Activated CD4-positive, alpha-beta T cell treated with anti-CD3 and anti-CD28 coated beads, Interleukin-2, amount 10 ng/mL, durations not matched to agents 7 days and 5 days (primary cell): ENCODE data around the gene SND1. TPM values are rescaled to one million over a fixed set of nuclear protein-coding genes. Genes with fewer than 3 reads are reported as not detected.

ENCODE experiments used
- CTCF ChIA-PET: fragments of 350-600 bp; sonication (Branson Sonifier 250); formaldehyde crosslinking; loops from one replicate; lab custom pipeline; 2021; ENCODE audit warnings: antibody characterized with exemption; lab: Charles Lee
- POLR2A ChIA-PET: fragments of 350-600 bp; sonication (Branson Sonifier 250); formaldehyde crosslinking; loops from one replicate; lab custom pipeline; 2021; ENCODE audit warnings: antibody characterized with exemption; lab: Charles Lee
- DNase-seq: peaks from one replicate; pipeline ENCODE4 v3.0.0-alpha.2; 2020
- H3K27ac Mint-ChIP-seq: one replicate; pipeline ENCODE4 v1.8.0; 2021; ENCODE audit warnings: mild to moderate bottlenecking, moderate library complexity, mixed read lengths
- H3K27me3 Mint-ChIP-seq: one replicate; pipeline ENCODE4 v1.8.0; 2021; ENCODE audit warnings: mixed read lengths
- H3K36me3 Mint-ChIP-seq: one replicate; pipeline ENCODE4 v1.8.0; 2021; ENCODE audit warnings: low read depth, mixed read lengths
- H3K4me1 Mint-ChIP-seq: one replicate; pipeline ENCODE4 v1.8.0; 2021; ENCODE audit warnings: mixed read lengths
- H3K4me3 Mint-ChIP-seq: one replicate; pipeline ENCODE4 v1.8.0; 2021; ENCODE audit warnings: mild to moderate bottlenecking, moderate library complexity, mixed read lengths
- H3K9me3 Mint-ChIP-seq: one replicate; pipeline ENCODE4 v1.8.0; 2021; ENCODE audit warnings: mixed read lengths
- total RNA-seq, 2 experiments: library from RNA; stranded (reverse); gene quantifications; one replicate each; pipeline ENCODE4 v1.2.3, GENCODE V29; 2021

Gene SND1
- total RNA-seq, 2 experiments from 2014 or later, result 141 to 163 TPM

DNA sequence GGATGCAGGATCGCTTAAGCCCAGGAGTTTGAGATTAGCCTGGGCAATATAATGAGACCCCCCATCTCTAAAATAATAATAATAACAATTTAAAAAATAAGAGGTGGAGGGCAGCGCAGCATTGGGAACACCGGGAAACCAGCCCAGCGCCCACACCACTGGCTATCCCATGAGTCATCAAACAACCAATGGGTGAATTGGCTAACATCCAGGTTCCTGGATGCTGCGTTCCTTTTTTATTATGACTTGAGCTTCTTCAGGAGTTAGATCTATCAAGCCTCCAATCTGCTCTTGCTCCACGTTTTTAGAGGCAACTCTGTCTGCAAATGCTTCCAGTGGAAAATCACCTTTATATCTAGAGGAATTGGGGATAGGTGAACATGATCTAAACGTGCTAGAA lies 389.2 kb downstream of the SND1 start:
- Mint-ChIP-seq H3K9me3 (no peaks in the 10 kb centered on the region), H3K4me3 (no peak overlapping the region), H3K27ac (no peak overlapping the region), H3K4me1 (peaks cover 19% of the 10 kb centered on the region), H3K27me3 (no peaks in the 10 kb centered on the region), H3K36me3 (no peaks in the 10 kb centered on the region)
- DNase-seq, result no peak
- CTCF ChIA-PET, result interaction anchor here (1.7 kb wide), 1 partner anchor 22 kb away, joined by 4 read pairs; no protein-coding TSS in a partner anchor
- POLR2A ChIA-PET, result no interaction called here

DNA sequence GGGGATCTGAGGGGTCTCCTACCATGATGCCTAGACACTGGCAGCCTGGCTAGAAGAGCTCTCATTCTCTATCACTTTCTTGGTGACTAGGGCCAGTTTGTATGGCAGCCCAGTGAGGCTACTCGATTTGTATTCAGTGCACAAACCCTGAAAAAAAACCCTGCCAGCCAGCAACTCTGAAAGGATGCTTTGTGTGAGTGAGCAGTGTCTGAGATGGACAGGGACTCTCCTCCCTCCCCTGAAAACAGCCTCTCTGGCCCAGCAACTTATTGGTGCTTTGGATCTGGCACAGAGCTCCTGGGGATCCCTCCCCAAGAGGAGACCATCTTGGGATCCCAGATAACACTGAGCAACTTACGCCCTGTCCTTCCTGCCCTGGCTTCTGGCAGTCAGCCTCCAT lies 390.0 kb downstream of the SND1 start:
- no peak overlapping the region for H3K27ac Mint-ChIP-seq
- H3K4me1 Mint-ChIP-seq, result peaks cover 19% of the 10 kb centered on the region
- ChIA-PET CTCF (interaction anchor here (1.7 kb wide), 1 partner anchor 21 kb away, joined by 4 read pairs; no protein-coding TSS in a partner anchor), POLR2A (no interaction called here)
- H3K27me3 Mint-ChIP-seq, result no peaks in the 10 kb centered on the region
- no peak overlapping the region for H3K4me3 Mint-ChIP-seq
- no peaks in the 10 kb centered on the region for H3K9me3 Mint-ChIP-seq
- no peak for DNase-seq
- no peaks in the 10 kb centered on the region for H3K36me3 Mint-ChIP-seq

DNA sequence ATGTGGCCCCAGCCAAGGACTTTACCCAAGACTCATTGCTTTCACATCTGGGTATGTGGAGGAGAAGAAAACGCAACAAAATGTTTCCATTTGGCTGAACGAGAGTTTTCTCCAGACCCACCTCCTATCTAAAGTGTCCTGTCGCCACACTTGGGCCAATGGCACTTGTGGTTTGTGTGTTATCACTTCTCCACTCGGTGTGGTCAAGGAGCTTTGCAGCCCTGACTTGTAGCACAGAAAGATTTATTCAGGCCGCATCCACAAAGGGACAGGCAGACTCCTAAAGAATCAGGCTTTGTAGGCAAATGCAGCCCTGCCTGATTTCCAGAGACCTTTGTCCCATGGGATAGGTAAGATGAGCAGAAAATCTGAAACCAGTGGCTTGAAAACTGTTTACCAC lies 392.1 kb downstream of the SND1 start:
- Mint-ChIP-seq H3K4me3 (no peak overlapping the region), H3K36me3 (no peaks in the 10 kb centered on the region), H3K4me1 (peaks cover 19% of the 10 kb centered on the region), H3K27me3 (no peaks in the 10 kb centered on the region), H3K9me3 (no peaks in the 10 kb centered on the region), H3K27ac (no peak overlapping the region)
- ChIA-PET CTCF (no interaction called here), POLR2A (no interaction called here)
- no peak for DNase-seq

DNA sequence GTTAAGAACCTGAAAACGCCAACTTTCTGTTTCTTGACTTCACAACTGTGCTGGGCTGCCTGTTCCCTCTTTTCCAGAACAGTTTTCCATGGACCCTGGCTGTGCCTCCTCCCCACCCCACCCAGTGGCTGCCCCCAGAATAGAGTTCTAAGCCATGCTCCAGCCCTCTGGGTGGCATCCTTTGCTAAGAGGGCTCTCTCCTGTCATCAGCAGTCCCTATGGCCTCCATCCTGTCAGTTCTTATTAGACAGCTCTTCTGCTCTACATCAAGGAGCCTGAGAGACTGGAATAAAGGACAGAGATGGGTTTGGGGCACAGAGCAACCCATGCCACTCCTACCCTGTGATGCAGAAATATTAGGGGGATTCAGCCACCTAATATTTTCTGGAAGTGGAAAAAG lies 393.2 kb downstream of the SND1 start:
- CTCF ChIA-PET, result interaction anchor here (0.5 to 1.5 kb wide), 3 partner anchors 10 to 249 kb away, joined by 4 read pairs; no protein-coding TSS in a partner anchor

DNA sequence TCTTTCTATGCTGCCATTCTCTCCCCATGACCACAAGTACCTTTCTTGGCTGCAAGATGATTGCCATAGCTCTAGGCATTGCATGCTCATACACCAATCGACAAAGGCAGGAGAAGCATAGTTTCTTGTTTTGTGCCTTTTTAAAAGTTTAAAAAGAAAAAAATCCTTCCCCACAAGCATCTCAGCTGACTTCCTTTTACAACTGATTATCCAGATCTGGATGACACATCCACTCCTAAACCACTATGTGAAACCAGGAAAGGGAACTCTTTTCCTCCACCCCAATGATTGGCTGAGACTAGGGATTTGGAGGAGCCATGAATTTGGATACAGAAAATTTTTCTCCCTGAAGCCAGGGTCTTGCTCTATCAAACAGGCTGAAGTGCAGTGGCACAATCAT lies 393.8 kb downstream of the SND1 start:
- CTCF ChIA-PET, result interaction anchor here (1.3 to 1.5 kb wide), 2 partner anchors 9 to 11 kb away, joined by 4 read pairs; no protein-coding TSS in a partner anchor
- Mint-ChIP-seq H3K4me1 (peaks cover 19% of the 10 kb centered on the region), H3K9me3 (no peaks in the 10 kb centered on the region), H3K27me3 (no peaks in the 10 kb centered on the region), H3K4me3 (no peak overlapping the region), H3K27ac (no peak overlapping the region), H3K36me3 (no peaks in the 10 kb centered on the region)
- DNase-seq, result no peak
- POLR2A ChIA-PET, result no interaction called here

More for the DNA sequence above, 393.2 kb downstream of the SND1 start:
- Mint-ChIP-seq H3K27me3 (no peaks in the 10 kb centered on the region), H3K9me3 (no peaks in the 10 kb centered on the region), H3K4me3 (no peak overlapping the region), H3K27ac (no peak overlapping the region), H3K4me1 (peaks cover 19% of the 10 kb centered on the region), H3K36me3 (no peaks in the 10 kb centered on the region)
- no peak for DNase-seq
- POLR2A ChIA-PET, result no interaction called here

DNA sequence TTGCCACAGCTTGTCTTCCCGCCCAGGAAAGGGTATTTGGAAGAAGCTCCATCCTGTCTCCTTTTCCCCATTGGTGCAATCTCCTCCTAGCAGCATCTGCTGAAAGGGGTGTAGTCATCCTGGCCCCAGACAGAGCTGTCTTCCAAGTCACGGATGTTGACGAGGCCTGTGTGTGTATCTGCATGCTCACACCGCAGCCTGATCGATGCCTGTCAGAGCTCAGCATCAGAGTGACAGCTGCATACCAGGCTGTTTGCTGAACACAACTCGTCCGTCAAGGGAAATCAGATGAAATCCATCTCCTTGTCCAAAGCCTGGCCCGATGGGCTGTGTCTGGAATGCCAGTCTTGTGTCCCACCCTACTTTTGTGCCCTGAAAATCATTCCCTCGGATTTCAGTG lies 400.4 kb downstream of the SND1 start:
- no peak for DNase-seq
- H3K36me3 Mint-ChIP-seq, result peaks cover 3% of the 10 kb centered on the region
- H3K4me3 Mint-ChIP-seq, result no peak overlapping the region
- H3K27me3 Mint-ChIP-seq, result no peaks in the 10 kb centered on the region
- ChIA-PET CTCF (interaction anchor here (0.7 kb wide), 1 partner anchor 49 kb away, joined by 3 read pairs; no protein-coding TSS in a partner anchor), POLR2A (no interaction called here)
- no peak overlapping the region for H3K27ac Mint-ChIP-seq
- no peaks in the 10 kb centered on the region for H3K9me3 Mint-ChIP-seq
- peaks cover 15% of the 10 kb centered on the region for H3K4me1 Mint-ChIP-seq

DNA sequence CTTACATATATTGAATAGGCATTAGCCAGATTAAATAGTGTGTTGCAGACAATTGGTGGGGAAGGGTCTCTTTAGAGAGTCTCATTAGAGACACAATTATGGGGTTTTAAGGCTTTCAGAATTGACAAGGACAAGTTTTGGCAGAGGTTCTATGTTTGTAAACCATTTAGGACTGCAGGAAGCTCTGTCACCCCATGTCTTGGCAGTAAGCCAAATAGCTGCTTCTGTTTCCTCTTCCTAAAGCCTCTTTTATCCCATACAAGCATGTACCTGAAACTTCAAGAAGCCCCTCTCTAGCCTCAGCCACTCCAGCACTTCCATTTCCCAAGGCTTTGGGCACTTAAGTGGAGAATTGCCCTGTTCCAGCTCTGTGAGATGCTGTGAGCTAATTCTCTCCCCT lies 401.0 kb downstream of the SND1 start:
- POLR2A ChIA-PET, result no interaction called here
- peaks cover 22% of the 10 kb centered on the region for H3K4me1 Mint-ChIP-seq
- CTCF ChIA-PET, result no interaction called here
- peaks cover 3% of the 10 kb centered on the region for H3K36me3 Mint-ChIP-seq
- no peak overlapping the region for H3K4me3 Mint-ChIP-seq
- no peaks in the 10 kb centered on the region for H3K27me3 Mint-ChIP-seq
- H3K27ac Mint-ChIP-seq, result no peak overlapping the region
- H3K9me3 Mint-ChIP-seq, result no peaks in the 10 kb centered on the region
- DNase-seq, result no peak

DNA sequence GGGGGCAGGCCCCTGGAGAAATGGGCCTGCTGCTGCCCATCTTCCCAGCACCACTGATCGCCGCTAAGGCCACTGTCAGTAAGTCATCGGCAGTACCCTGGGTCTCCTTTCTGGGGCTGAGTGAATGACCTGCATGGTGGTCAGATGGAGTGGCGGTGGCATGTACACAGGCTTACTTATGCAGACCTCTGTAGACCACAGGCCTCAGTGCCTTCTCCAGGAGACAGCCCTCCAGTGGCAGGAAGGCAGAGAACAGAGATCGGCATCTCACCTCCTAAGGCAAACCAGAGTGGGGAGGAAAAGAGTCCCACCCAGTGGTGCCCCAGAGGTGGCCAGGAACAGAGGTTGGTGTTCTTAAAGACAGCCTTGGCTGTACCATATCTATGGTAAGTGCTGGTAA lies 402.0 kb downstream of the SND1 start:
- CTCF ChIA-PET, result interaction anchor here (1.3 kb wide), 1 partner anchor 9 kb away, joined by 4 read pairs; no protein-coding TSS in a partner anchor
- peaks cover 3% of the 10 kb centered on the region for H3K36me3 Mint-ChIP-seq
- peaks cover 31% of the 10 kb centered on the region for H3K4me1 Mint-ChIP-seq
- H3K4me3 Mint-ChIP-seq, result no peak overlapping the region
- POLR2A ChIA-PET, result no interaction called here
- no peaks in the 10 kb centered on the region for H3K9me3 Mint-ChIP-seq
- H3K27ac Mint-ChIP-seq, result no peak overlapping the region
- DNase-seq, result no peak
- H3K27me3 Mint-ChIP-seq, result no peaks in the 10 kb centered on the region

DNA sequence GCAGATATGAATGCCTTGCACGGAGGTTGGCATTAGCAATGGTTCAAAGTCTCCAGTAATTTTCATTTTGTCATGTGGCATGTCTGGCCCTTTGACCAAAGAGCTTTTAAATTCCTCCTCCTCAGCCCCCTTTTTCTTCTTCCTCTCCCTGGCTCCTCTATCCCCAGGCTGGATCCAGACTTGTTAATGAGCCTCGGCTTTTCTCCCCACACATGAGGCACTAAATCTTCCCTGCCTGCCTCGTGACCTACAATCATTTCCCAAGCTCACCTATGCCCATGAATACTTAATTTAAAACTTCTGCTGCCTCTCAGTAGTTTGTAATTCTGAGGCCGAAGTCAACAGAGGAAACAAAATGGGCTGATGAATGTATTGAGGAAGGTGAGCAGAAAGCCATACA lies 402.5 kb downstream of the SND1 start:
- no peak overlapping the region for H3K4me3 Mint-ChIP-seq
- DNase-seq, result no peak
- H3K27ac Mint-ChIP-seq, result no peak overlapping the region
- H3K9me3 Mint-ChIP-seq, result no peaks in the 10 kb centered on the region
- H3K36me3 Mint-ChIP-seq, result peaks cover 3% of the 10 kb centered on the region
- H3K4me1 Mint-ChIP-seq, result peaks cover 36% of the 10 kb centered on the region
- ChIA-PET CTCF (interaction anchor here (1.3 kb wide), 1 partner anchor 9 kb away, joined by 4 read pairs; no protein-coding TSS in a partner anchor), POLR2A (no interaction called here)
- no peaks in the 10 kb centered on the region for H3K27me3 Mint-ChIP-seq

DNA sequence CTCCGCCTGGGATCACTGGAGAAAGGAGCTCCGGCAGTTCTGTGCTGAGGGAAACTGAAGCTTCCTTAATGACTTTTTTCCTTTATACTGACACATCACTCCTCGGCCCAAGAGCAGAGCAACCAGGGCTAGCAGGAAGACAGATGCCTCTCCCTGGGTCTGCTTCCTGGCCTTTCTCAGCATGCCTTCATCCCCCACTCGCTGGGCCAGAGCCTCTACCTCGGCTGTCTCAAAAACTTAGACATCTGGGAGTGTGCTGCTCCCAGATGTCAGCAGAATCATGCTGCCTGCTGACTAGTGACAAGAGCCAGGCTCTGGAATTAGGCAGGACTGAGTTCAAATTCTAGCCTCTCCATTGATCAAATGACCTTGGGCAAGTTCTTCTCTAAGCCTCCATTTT lies 403.6 kb downstream of the SND1 start:
- no peak for DNase-seq
- ChIA-PET POLR2A (no interaction called here), CTCF (no interaction called here)
- Mint-ChIP-seq H3K36me3 (peaks cover 5% of the 10 kb centered on the region), H3K27me3 (no peaks in the 10 kb centered on the region), H3K27ac (no peak overlapping the region), H3K4me1 (peaks cover 48% of the 10 kb centered on the region), H3K4me3 (no peak overlapping the region), H3K9me3 (no peaks in the 10 kb centered on the region)

DNA sequence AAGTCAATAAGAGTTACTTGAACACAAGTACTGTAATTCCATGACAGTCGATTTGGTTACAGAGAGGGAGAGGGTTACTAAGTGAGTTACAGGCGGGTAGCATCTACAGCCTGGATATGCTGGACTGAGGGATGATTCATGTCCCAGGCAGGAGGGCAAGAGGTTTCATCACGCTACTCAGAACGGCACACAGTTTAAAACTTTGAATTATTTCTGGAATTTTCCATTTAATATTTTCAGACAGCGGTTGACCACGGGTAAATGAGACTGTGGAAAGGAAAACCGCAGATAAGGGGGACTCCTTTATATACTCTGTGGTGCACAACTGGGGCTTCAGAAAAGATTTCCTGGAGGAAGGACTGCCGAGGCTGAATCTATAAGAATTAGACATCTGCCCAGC lies 404.9 kb downstream of the SND1 start:
- ChIA-PET POLR2A (no interaction called here), CTCF (no interaction called here)
- H3K4me3 Mint-ChIP-seq, result no peak overlapping the region
- no peak for DNase-seq
- peaks cover 5% of the 10 kb centered on the region for H3K36me3 Mint-ChIP-seq
- H3K27me3 Mint-ChIP-seq, result no peaks in the 10 kb centered on the region
- H3K4me1 Mint-ChIP-seq, result peaks cover 47% of the 10 kb centered on the region
- no peaks in the 10 kb centered on the region for H3K9me3 Mint-ChIP-seq
- H3K27ac Mint-ChIP-seq, result no peak overlapping the region

DNA sequence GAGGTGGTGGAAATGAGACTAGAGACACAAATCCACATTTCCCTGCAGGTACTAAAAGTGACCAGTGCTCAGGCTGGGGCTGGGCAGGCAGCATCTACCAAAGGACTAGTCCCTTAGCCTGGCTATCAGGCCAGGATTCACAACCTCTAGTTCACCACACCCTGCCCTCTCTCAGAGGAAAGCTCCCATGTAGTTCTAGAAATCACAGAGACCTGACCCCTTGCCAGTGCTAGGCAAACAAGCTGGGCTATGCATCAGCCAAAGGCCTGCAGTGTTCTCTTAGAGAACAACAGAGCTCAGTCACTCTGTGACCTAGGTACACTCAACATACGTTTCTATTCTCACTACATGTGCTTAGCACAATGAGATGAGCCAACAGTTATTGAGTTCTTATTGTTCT lies 405.9 kb downstream of the SND1 start:
- Mint-ChIP-seq H3K36me3 (peaks cover 5% of the 10 kb centered on the region), H3K27me3 (no peaks in the 10 kb centered on the region), H3K4me3 (no peak overlapping the region), H3K9me3 (no peaks in the 10 kb centered on the region), H3K27ac (no peak overlapping the region), H3K4me1 (peaks cover 43% of the 10 kb centered on the region)
- DNase-seq, result no peak
- ChIA-PET CTCF (interaction anchor here (0.6 to 1.4 kb wide), 2 partner anchors 13 to 34 kb away, joined by 3 to 4 read pairs; no protein-coding TSS in a partner anchor), POLR2A (interaction anchor here (0.5 kb wide), 1 partner anchor 19 kb away, joined by 3 read pairs; no protein-coding TSS in a partner anchor)

DNA sequence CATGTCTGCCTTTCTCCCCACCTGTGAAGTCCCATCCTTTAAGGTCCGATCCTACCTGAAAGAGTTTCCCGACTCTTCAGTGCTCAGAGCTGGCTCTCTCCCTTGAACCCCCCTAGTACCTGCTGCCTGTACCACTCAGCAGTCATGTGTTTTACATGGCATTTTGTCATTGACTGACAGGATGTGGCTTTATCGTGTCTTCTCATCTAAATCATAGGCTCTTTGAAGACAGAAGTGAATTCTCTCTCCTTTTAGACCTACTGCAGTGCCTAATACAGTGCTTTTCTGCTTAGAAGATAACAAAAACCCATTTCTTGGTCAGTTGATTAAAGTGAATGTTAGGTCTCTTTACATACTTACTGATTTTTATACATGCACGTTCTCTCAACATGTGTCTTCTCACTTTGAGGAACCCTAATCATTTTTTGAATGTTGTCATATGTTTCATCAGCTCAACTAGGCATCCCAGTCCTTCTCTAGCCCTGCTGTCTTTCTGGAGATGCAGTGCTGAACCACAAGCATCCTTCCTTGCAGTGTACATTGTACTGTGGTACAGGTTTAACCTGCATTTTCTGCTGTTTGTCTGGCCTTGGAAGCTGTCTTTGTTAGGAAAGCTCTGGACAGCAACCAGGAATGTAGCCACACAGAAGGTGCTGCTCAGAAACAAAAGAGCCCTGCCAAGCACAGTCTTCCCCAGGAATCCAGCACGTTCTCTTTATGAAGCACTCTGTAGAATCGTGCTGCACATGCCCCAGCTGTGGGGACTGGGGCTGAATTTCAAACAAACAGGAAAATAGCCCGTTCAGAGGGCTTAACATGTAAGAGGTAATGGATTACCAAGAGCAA lies 407.4 kb downstream of the SND1 start:
- ChIA-PET CTCF (interaction anchor here (1.4 to 1.6 kb wide), 2 partner anchors 11 to 14 kb away, joined by 3 to 5 read pairs; no protein-coding TSS in a partner anchor), POLR2A (no interaction called here)
- H3K4me1 Mint-ChIP-seq, result peaks cover 39% of the 10 kb centered on the region
- peak overlapping the region; percentile 9 for H3K4me3 Mint-ChIP-seq
- H3K27ac Mint-ChIP-seq, result peak overlapping the region; percentile 84
- DNase-seq, result peak; percentile 46
- no peaks in the 10 kb centered on the region for H3K9me3 Mint-ChIP-seq
- H3K27me3 Mint-ChIP-seq, result no peaks in the 10 kb centered on the region
- H3K36me3 Mint-ChIP-seq, result peaks cover 5% of the 10 kb centered on the region
